IMR-90 (cell line): ENCODE results near the gene COL7A1. TPM values are rescaled to one million over a fixed set of nuclear protein-coding genes. Genes with fewer than 3 reads are reported as not detected.

Experiments
- ATAC-seq: fragments of 200-7000 bp; cut with Tn5 transposase; 2 replicates; pipeline ENCODE4 v1.9.1; 2020; ENCODE audit warnings: low read depth, mild to moderate bottlenecking, moderate library complexity
- BruUV-seq: library from RNA; stranded (reverse); fragments of 400-500 nt; replicated peaks from 2 replicates; lab custom pipeline; 2021; lab: Mats Ljungman, UMichigan
- CTCF ChIA-PET: fragments of 300-600 bp; formaldehyde crosslinking; extraction: SDS; loops from one replicate; lab custom pipeline; 2021; ENCODE audit warnings: antibody characterized with exemption; lab: Yijun Ruan, JAX
- POLR2A ChIA-PET: fragments of 300-600 bp; sonication (Branson Sonifier 250); formaldehyde crosslinking; loops from one replicate; lab custom pipeline; 2022; ENCODE audit warnings: antibody characterized with exemption; ENCODE audit not compliant: unreplicated experiment; lab: Charles Lee
- DNase-seq: peaks from one replicate; pipeline ENCODE4 v3.0.0; 2013
- H2AFZ ChIP-seq: replicated peaks from 2 replicates; pipeline ENCODE3; 2013; ENCODE audit warnings: low read length, mild to moderate bottlenecking; ENCODE audit not compliant: poor library complexity
- H2AK5ac ChIP-seq: 2 replicates; pipeline ENCODE4 v1.6.1; 2013; ENCODE audit warnings: low read depth, low read length, inconsistent platforms
- H2AK9ac ChIP-seq: replicated peaks from 2 replicates; pipeline ENCODE3; 2013; ENCODE audit warnings: mild to moderate bottlenecking, low read depth, low read length, moderate library complexity; ENCODE audit not compliant: poor library complexity
- H2BK120ac ChIP-seq: 2 replicates; pipeline ENCODE4 v1.6.1; 2013; ENCODE audit warnings: low read depth, low read length, inconsistent platforms
- H2BK15ac ChIP-seq: 3 replicates; pipeline ENCODE4 v1.6.1; 2013; ENCODE audit warnings: low read depth, low read length, inconsistent platforms
- H2BK20ac ChIP-seq: 2 replicates; pipeline ENCODE4 v1.6.1; 2013; ENCODE audit warnings: low read depth, mild to moderate bottlenecking, inconsistent platforms, low read length, moderate library complexity
- H2BK5ac ChIP-seq: 2 replicates; pipeline ENCODE4 v1.6.1; 2013; ENCODE audit warnings: mild to moderate bottlenecking, low read depth, low read length, inconsistent platforms; ENCODE audit not compliant: poor library complexity, severe bottlenecking
- H3K14ac ChIP-seq: replicated peaks from 2 replicates; pipeline ENCODE4 v1.6.1; 2013; ENCODE audit warnings: low read depth, low read length, inconsistent platforms
- H3K18ac ChIP-seq: 2 replicates; pipeline ENCODE4 v1.6.1; 2013; ENCODE audit warnings: low read depth, low read length, control low read depth
- H3K23ac ChIP-seq: 2 replicates; pipeline ENCODE4 v1.6.1; 2013; ENCODE audit warnings: low read depth, low read length, inconsistent platforms
- H3K27ac ChIP-seq: 2 replicates; pipeline ENCODE4 v1.5.1; 2013; ENCODE audit warnings: mild to moderate bottlenecking, control low read depth, low read length; ENCODE audit not compliant: insufficient read depth
- H3K27me3 ChIP-seq: 2 replicates; pipeline ENCODE4 v1.6.1; 2013; ENCODE audit warnings: low read length; ENCODE audit not compliant: control insufficient read depth, insufficient read depth
- H3K36me3 ChIP-seq: 2 replicates; pipeline ENCODE4 v1.6.1; 2013; ENCODE audit warnings: low read length, mixed read lengths; ENCODE audit not compliant: control insufficient read depth, insufficient read depth
- H3K4ac ChIP-seq: 2 replicates; pipeline ENCODE4 v1.6.1; 2013; ENCODE audit warnings: low read depth, low read length, inconsistent platforms
- H3K4me1 ChIP-seq: 2 replicates; pipeline ENCODE4 v1.6.1; 2013; ENCODE audit warnings: low read length, mixed read lengths; ENCODE audit not compliant: control insufficient read depth, insufficient read depth
- H3K4me2 ChIP-seq: 2 replicates; pipeline ENCODE4 v1.6.1; 2013; ENCODE audit warnings: low read depth, mild to moderate bottlenecking, control low read depth, low read length, moderate library complexity
- H3K4me3 ChIP-seq: 2 replicates; pipeline ENCODE4 v1.5.1; 2013; ENCODE audit warnings: low read depth, mild to moderate bottlenecking, control low read depth, low read length, moderate library complexity; ENCODE audit not compliant: insufficient read depth
- H3K56ac ChIP-seq: 2 replicates; pipeline ENCODE4 v1.6.1; 2013; ENCODE audit warnings: low read length, inconsistent platforms; ENCODE audit not compliant: insufficient read depth; ENCODE audit errors: extremely low read depth
- H3K79me1 ChIP-seq, 2 experiments: 2 replicates each; pipeline ENCODE4 v1.6.1; 2013; ENCODE audit warnings: low read length in 2 of 2, inconsistent platforms in 1 of 2, low read depth in 1 of 2
- H3K9ac ChIP-seq: 2 replicates; pipeline ENCODE4 v1.6.1; 2013; ENCODE audit warnings: low read depth, low read length, control low read depth
- H3K9me1 ChIP-seq: 2 replicates; pipeline ENCODE4 v1.6.1; 2013; ENCODE audit warnings: low read length, inconsistent platforms; ENCODE audit not compliant: insufficient read depth
- H3K9me3 ChIP-seq: 2 replicates; pipeline ENCODE4 v1.6.1; 2013; ENCODE audit warnings: low read length; ENCODE audit not compliant: control insufficient read depth, insufficient read depth
- H4K20me1 ChIP-seq: 2 replicates; pipeline ENCODE4 v1.6.1; 2013; ENCODE audit warnings: low read length, inconsistent platforms; ENCODE audit not compliant: insufficient read depth
- H4K5ac ChIP-seq: 2 replicates; pipeline ENCODE4 v1.6.1; 2013; ENCODE audit warnings: mild to moderate bottlenecking, low read depth, low read length, control low read depth
- H4K8ac ChIP-seq, 2 experiments: 2 replicates each; pipeline ENCODE4 v1.6.1; 2013; ENCODE audit warnings: low read depth in 2 of 2, low read length in 2 of 2, control low read depth in 1 of 2, inconsistent platforms in 1 of 2
- H4K91ac ChIP-seq: 2 replicates; pipeline ENCODE4 v1.6.1; 2013; ENCODE audit warnings: low read depth, low read length, inconsistent platforms; ENCODE audit not compliant: insufficient read depth
- BHLHE40 ChIP-seq: fragments of 150-350 bp; IDR thresholded peaks from 2 replicates; pipeline ENCODE4 v1.6.1; 2016; ENCODE audit warnings: mild to moderate bottlenecking, low read depth, low read length
- CEBPB ChIP-seq: IDR thresholded peaks from 2 replicates; pipeline ENCODE4 v1.6.1; 2012; ENCODE audit warnings: low read depth, low read length, improper control_type of control experiment
- CHD1 ChIP-seq: IDR thresholded peaks from 2 replicates; pipeline ENCODE4 v1.6.1; 2012; ENCODE audit warnings: low read depth, low read length, improper control_type of control experiment
- CTCF ChIP-seq: conservative IDR thresholded peaks from 2 replicates; pipeline ENCODE4 v1.5.1; 2012; ENCODE audit warnings: mild to moderate bottlenecking, low read depth, low read length, improper control_type of control experiment
- ELK1 ChIP-seq: fragments of 150-350 bp; IDR thresholded peaks from 2 replicates; pipeline ENCODE4 v1.6.1; 2016; ENCODE audit warnings: low read depth, mild to moderate bottlenecking, low read length, moderate library complexity, borderline replicate concordance
- MAFK ChIP-seq: IDR thresholded peaks from 2 replicates; pipeline ENCODE4 v1.6.1; 2012; ENCODE audit warnings: low read depth, low read length, improper control_type of control experiment
- MAZ ChIP-seq: IDR thresholded peaks from 2 replicates; pipeline ENCODE4 v1.6.1; 2012; ENCODE audit warnings: low read depth, mild to moderate bottlenecking, low read length, improper control_type of control experiment, moderate library complexity, borderline replicate concordance
- MXI1 ChIP-seq: IDR thresholded peaks from 2 replicates; pipeline ENCODE4 v1.6.1; 2012; ENCODE audit warnings: low read depth, mild to moderate bottlenecking, low read length, moderate library complexity, borderline replicate concordance
- NFE2L2 ChIP-seq: fragments of 150-350 bp; IDR thresholded peaks from 2 replicates; pipeline ENCODE4 v1.6.1; 2016; ENCODE audit warnings: low read depth, mild to moderate bottlenecking, low read length
- RAD21 ChIP-seq: IDR thresholded peaks from 2 replicates; pipeline ENCODE4 v1.6.1; 2012; ENCODE audit warnings: low read length, improper control_type of control experiment
- RCOR1 ChIP-seq: IDR thresholded peaks from 2 replicates; pipeline ENCODE4 v1.6.1; 2012; ENCODE audit warnings: mild to moderate bottlenecking, low read length, improper control_type of control experiment; ENCODE audit not compliant: insufficient replicate concordance
- SMC3 ChIP-seq: fragments of 150-350 bp; IDR thresholded peaks from 2 replicates; pipeline ENCODE4 v1.6.1; 2016; ENCODE audit warnings: low read depth, mild to moderate bottlenecking, antibody characterized with exemption, low read length, moderate library complexity
- USF2 ChIP-seq: fragments of 150-350 bp; IDR thresholded peaks from 2 replicates; pipeline ENCODE4 v1.6.1; 2017; ENCODE audit warnings: mild to moderate bottlenecking, antibody characterized with exemption, low read length, low read depth
- WGBS, 2 experiments: methylation state at CpG; one replicate each; pipeline versions ENCODE4 v1.1.5 to v1.1.7; 2013; ENCODE audit warnings: missing lambda C conversion rate in 2 of 2; ENCODE audit not compliant: insufficient read length in 1 of 2; ENCODE audit errors: extremely low coverage in 2 of 2; 5-methylcytosine and 5-hydroxymethylcytosine counted together
- dilution Hi-C: fragments of 300-500 bp; cut with HindIII; formaldehyde crosslinking; loops from one replicate; pipeline ENCODE4 v1.14.3; 2018; ENCODE audit warnings: low sequenced_read_pairs; ENCODE audit not compliant: unreplicated experiment
- in situ Hi-C: fragments of 300-500 bp; cut with MboI; formaldehyde crosslinking; loops from 3 replicates; pipeline ENCODE4 v1.14.3; 2019; ENCODE audit warnings: low sequenced_read_pairs, inconsistent platforms, mixed read lengths
- intact Hi-C: fragments of 100-400 bp; cut with micrococcal nuclease; formaldehyde crosslinking; loops from 2 replicates; pipeline ENCODE4 v1.10.0; 2022
- polyA plus RNA-seq, 3 experiments: library from polyadenylated mRNA; depleted of rRNA; stranded (reverse); fragments of >200 nt; gene quantifications; 2 replicates each; pipeline ENCODE4 v1.2.3, GENCODE V29; 2012; ENCODE audit warnings: low replicate concordance in 1 of 3
- total RNA-seq: library from RNA; depleted of rRNA; stranded (reverse); fragments of >200 nt; gene quantifications from 2 replicates; pipeline ENCODE4 v1.2.3, GENCODE V29; 2012

The COL7A1 gene
- total and polyA plus RNA-seq, 2 of the 4 experiments (the other 2 are of a cell fraction): 4.1 to 20.3 TPM

- no peaks in the 10 kb centered on the region for H3K9me3 ChIP-seq
- H2AFZ ChIP-seq: peak overlapping the region; percentile 54
- peak overlapping the region; percentile 87 for H2BK20ac ChIP-seq
- peaks cover 47% of the 10 kb centered on the region for H3K4me1 ChIP-seq
- DNase-seq: no peak
- ChIA-PET CTCF (interaction anchor here (0.9 kb wide), 1 partner anchor 9 kb away, joined by 3 read pairs; the partner anchor contains the start of gene UQCRC1), POLR2A (no interaction called here)
- H3K14ac ChIP-seq: peak overlapping the region; percentile 77
- H2BK120ac ChIP-seq: peak overlapping the region; percentile 85
- H2BK15ac ChIP-seq: peak overlapping the region; percentile 67; the same call in 2 of the 3 replicates
- peaks cover 13 to 76% of the 10 kb centered on the region in 2 experiments; a peak in 3 of 4 replicates for H3K79me1 ChIP-seq
- peak overlapping the region; percentile 97 for H2BK5ac ChIP-seq
- intact Hi-C loops (no loop called here), in situ Hi-C loops (no loop called here), dilution Hi-C loops (no loop called here)
- peak overlapping the region; percentile 38; the same call in 1 of the 2 replicates for H4K5ac ChIP-seq
- 84% methylated on average over 5 of the region's 12 CpGs; no CpG with 5 or more reads in 1 of the 2 experiments for WGBS, 2 experiments
- H3K36me3 ChIP-seq: peaks cover 62% of the 10 kb centered on the region
- peak overlapping the region; percentile 82 for H4K91ac ChIP-seq
- peak overlapping the region; percentile 46 to 83 for H4K8ac ChIP-seq
- no TSS peak for BruUV-seq
- H3K4me3 ChIP-seq: no peak overlapping the region
- H3K27me3 ChIP-seq: no peaks in the 10 kb centered on the region
- H3K27ac ChIP-seq: peak overlapping the region; percentile 94
- peaks cover 38% of the 10 kb centered on the region for H3K9me1 ChIP-seq
- peak overlapping the region; percentile 40; the same call in 1 of the 2 replicates for H3K9ac ChIP-seq
- peak overlapping the region; percentile 90 for H2AK9ac ChIP-seq
- no peak for ATAC-seq
- H4K20me1 ChIP-seq: peaks cover 23% of the 10 kb centered on the region
- peak overlapping the region; percentile 89; the same call in 1 of the 2 replicates for H3K23ac ChIP-seq
- peak overlapping the region; percentile 28; the same call in 1 of the 2 replicates for H3K18ac ChIP-seq
- peak overlapping the region; percentile 96 for H2AK5ac ChIP-seq
- H3K4ac ChIP-seq: peak overlapping the region; percentile 99
- H3K56ac ChIP-seq: no peak overlapping the region
- H3K4me2 ChIP-seq: no peak overlapping the region
- TF ChIP-seq USF2 (no peak), ELK1 (no peak), NFE2L2 (no peak), RAD21 (no peak), MAZ (no peak), BHLHE40 (no peak), RCOR1 (no peak), CEBPB (no peak), CTCF (no peak), CHD1 (no peak), MAFK (no peak), MXI1 (no peak), SMC3 (no peak)
Measured at GRCh38 chr3:48599509-48600285, 4.6 kb upstream of the COL7A1 start.
